AG09309 (cell line): Measurements from ENCODE around the gene TK2.

ENCODE experiments used
- DNase-seq: peaks from one replicate; pipeline ENCODE4 v3.0.0-alpha.2; 2010; ENCODE audit warnings: low read depth
- H3K4me3 ChIP-seq: 2 replicates; pipeline ENCODE4 v1.5.1; 2011; ENCODE audit warnings: mild to moderate bottlenecking, low read depth, low read length, moderate library complexity; ENCODE audit not compliant: control insufficient read depth
- TF ChIP-seq, protein P1 (sequence below): IDR thresholded peaks from 2 replicates; pipeline ENCODE4 v1.5.1; 2011; ENCODE audit warnings: mild to moderate bottlenecking, low read depth, low read length, inconsistent platforms; ENCODE audit not compliant: insufficient read depth, control insufficient read depth; ENCODE audit errors: missing control alignments

TK2 gene

DNA sequence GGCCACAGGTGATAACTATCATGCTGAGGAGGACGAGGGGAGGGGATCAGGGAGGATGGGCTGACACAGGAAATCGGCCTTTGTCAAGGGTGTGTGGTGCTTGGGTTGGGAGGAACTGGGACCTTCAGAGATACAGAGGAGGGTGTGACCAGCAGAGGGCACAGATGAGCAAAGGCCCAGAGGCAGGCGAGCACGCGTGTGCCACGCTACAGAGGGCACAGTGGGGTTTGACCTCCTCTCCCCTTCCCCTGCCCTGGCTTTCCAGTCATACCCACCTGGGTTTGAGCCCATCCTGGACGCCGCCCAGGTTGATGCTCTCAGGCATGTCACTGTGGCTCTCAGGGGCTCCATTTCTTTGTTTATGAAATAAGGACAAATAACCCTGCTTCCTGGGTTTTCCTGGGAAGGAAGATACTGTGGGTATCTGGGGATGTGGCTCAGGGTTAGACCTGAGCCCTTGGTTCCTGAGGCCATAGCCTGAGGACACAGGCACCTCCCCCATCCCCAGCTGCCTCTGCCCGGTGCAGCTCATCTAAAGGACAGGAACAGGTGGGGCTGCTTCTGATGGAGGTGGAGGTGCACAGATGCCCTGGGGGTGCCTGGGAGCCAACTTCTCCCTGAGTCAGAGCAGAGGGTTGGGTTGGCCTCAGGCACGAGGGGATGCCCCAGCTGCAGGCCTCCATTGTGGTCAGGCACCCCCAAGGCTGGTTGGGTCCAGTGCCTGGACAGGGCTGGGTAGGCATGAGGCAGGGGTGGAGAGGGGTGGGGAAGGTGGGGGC is 71.0 kb downstream of the TK2 start:
- no peak for DNase-seq
- no peak overlapping the region for H3K4me3 ChIP-seq

DNA sequence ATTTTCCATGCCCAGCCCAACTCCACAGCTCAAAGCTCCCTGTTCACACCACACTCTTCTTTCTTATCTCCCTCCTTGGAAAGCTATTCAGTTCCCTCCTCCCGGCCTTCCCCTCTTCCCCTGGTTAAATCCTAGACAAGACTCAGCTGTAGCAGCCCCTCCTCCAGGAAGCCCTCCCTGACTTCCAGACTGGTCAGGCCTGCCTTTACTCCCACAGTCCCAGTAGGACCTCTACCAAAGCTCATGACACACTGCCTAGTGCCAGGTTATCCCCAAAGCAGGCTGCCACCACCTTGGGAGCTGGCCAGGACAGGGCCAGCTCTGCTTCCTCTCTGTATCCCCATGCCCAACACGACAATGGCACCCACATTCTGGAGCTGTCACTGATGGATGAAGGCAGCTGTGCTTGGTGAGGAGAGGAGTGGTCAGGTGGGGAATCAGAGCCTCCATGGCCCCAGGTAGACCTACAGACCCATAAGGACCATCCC is 72.8 kb downstream of the TK2 start:
- no peak for DNase-seq
- H3K4me3 ChIP-seq, result no peak overlapping the region
- TF ChIP-seq, protein P1, sequence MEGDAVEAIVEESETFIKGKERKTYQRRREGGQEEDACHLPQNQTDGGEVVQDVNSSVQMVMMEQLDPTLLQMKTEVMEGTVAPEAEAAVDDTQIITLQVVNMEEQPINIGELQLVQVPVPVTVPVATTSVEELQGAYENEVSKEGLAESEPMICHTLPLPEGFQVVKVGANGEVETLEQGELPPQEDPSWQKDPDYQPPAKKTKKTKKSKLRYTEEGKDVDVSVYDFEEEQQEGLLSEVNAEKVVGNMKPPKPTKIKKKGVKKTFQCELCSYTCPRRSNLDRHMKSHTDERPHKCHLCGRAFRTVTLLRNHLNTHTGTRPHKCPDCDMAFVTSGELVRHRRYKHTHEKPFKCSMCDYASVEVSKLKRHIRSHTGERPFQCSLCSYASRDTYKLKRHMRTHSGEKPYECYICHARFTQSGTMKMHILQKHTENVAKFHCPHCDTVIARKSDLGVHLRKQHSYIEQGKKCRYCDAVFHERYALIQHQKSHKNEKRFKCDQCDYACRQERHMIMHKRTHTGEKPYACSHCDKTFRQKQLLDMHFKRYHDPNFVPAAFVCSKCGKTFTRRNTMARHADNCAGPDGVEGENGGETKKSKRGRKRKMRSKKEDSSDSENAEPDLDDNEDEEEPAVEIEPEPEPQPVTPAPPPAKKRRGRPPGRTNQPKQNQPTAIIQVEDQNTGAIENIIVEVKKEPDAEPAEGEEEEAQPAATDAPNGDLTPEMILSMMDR, result no peak

More for the DNA sequence above, 71.0 kb downstream of the TK2 start:
- TF ChIP-seq, protein P1, result peak; percentile 92

DNA sequence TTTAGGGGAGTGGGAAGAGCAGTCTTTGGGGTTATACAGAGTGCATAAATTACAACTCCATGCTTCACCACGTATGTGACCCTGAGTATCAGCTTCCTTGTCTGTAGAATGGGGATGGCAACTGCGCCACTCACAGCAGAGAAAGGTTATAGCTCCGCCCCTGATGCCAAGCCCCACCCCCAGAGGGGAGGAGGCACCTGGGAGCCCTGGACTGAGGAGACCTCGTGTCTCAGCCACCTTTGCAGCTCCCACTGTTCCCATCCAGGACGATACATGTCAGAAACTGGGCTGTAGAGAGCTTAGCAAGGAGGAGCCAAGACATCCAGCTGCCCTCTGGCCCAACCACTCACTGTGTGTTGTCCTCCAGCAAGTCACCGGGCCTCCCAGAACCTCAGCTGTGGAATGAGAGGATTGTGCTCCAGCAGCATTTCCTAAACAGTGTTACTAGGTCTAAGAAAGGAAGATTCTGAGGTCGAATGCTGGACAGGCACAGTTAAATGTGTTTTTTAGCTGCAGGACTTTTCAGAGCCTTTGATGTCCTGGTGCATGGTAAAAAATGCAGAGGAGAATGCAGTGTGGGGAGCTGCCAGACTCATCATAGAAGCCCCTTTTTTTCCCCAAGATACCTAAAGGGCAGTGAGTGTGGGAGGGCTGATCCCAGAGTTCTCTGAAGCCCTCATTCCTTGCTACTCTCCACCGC is 73.4 kb downstream of the TK2 start:
- DNase-seq, result no peak
- TF ChIP-seq, protein P1, result no peak

DNA sequence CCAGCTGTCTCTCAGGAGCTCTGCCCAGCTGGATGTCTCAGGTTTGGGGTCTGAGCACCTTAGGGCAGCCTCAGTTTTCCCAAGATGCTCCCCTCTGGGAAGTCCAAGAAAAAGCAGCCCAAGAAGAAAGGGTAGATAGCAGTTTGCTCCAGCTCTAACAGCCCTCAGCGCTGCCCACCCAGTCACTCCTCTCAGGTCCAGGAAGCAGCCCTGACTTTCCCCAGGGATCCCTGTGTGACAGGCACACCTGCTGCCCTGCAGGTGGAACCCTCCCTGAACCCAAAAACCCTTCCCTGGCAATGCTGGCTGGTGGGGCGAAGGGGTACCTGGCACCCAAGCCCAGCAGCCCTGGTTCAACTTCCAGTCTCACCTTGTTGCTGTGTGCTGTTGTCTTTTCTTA is 74.7 kb downstream of the TK2 start:
- TF ChIP-seq, protein P1, result no peak
- DNase-seq, result no peak
- no peak overlapping the region for H3K4me3 ChIP-seq

More for the DNA sequence above, 73.4 kb downstream of the TK2 start:
- H3K4me3 ChIP-seq, result no peak overlapping the region

DNA sequence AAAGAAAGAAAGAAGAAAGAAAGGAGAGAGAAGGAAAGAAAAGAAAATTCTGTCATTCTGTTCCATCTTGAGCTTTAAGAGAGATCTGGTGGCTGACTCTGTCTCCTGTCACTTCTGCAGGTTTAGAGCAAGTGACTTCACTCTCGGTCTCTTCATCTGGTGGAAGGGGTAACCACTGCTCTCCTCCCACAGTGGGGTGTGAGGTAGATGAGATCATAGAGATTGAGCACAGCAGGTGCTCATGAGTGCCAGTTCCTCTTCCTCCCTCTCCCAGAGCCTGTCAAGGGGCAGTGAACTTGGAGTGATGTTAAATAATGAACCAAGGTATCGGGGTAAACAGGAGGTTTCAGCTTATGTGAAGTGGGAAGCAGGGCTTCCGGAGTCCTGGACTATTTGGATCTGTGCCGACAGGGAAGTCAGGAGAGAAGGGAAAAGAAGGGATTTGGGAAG is 75.1 kb downstream of the TK2 start:
- H3K4me3 ChIP-seq, result no peak overlapping the region
- no peak for DNase-seq
- TF ChIP-seq, protein P1, result no peak

DNA sequence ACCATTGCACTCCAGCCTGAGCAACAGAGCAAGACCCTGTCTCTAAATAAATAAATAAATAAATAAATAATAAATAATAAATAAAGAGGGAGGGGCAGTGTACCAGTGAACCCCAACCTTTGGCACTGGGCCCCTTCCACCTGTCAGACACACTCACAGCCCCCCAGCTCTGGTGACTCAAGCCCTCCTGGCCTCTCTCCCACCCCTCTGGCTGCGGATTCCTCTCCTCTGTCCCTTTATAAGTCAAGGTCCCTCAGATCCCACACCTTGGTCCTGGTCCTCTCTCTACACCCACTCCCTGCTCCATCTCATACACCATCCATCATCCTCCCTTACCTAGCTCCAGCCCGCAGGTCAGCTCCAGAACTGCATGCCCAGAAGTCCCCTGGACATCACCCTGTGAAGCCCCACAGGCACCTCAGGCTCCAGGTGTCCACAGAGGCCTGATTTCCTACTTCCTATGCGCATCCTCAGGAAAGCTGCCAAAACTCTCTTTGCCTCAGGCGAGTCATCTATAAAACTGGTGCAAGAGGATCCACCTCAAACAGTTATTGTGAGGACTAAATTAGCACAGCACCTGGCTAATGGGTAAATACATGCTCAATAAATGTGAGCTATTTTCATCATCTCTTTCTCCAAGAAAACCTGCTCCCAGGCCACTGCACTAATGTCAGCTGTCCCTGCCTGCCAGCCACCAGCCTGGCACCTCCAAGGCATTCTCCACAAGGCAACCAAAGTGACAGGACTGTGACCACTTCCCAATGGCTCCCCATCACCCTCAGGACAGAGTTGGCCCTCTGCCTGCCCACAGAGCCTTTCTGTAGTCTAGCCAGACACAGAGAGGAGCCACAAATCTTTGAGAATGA is 76.0 kb downstream of the TK2 start:
- no peak overlapping the region for H3K4me3 ChIP-seq
- TF ChIP-seq, protein P1, result no peak
- no peak for DNase-seq
